Mesenchymal stem cell (in vitro differentiated cells and primary cell): ENCODE data around the gene ROPN1L.

Experiments used
- DNase-seq: peaks from one replicate; pipeline ENCODE4 v3.0.0-alpha.2; 2013
- H2AFZ ChIP-seq: one replicate; pipeline ENCODE4 v1.6.1; 2013; ENCODE audit warnings: low read depth, mild to moderate bottlenecking, control low read depth, inconsistent platforms, low read length, moderate library complexity
- H2AK5ac ChIP-seq: 2 replicates; pipeline ENCODE4 v1.6.1; 2013; ENCODE audit warnings: low read length, moderate library complexity, mild to moderate bottlenecking, inconsistent platforms; ENCODE audit not compliant: severe bottlenecking
- H2BK120ac ChIP-seq: one replicate; pipeline ENCODE4 v1.6.1; 2013; ENCODE audit warnings: low read depth, mild to moderate bottlenecking, inconsistent platforms, low read length, moderate library complexity
- H2BK12ac ChIP-seq, 2 experiments: one replicate each; pipeline ENCODE4 v1.6.1; 2013; ENCODE audit warnings: inconsistent platforms in 2 of 2, low read length in 2 of 2, mild to moderate bottlenecking in 2 of 2, moderate library complexity in 2 of 2, control low read depth in 1 of 2
- H2BK15ac ChIP-seq: one replicate; pipeline ENCODE4 v1.6.1; 2013; ENCODE audit warnings: mild to moderate bottlenecking, low read depth, inconsistent platforms; ENCODE audit not compliant: poor library complexity, severe bottlenecking
- H2BK5ac ChIP-seq: 2 replicates; pipeline ENCODE4 v1.6.1; 2013; ENCODE audit warnings: low read depth, mild to moderate bottlenecking, low read length, control low read depth, inconsistent platforms; ENCODE audit not compliant: poor library complexity, severe bottlenecking
- H3K14ac ChIP-seq, 2 experiments: one replicate each; pipeline ENCODE4 v1.6.1; 2013; ENCODE audit warnings: inconsistent platforms in 2 of 2, low read length in 2 of 2, control low read depth in 1 of 2, mild to moderate bottlenecking in 1 of 2, moderate library complexity in 1 of 2
- H3K18ac ChIP-seq, 2 experiments: one replicate each; pipeline ENCODE4 v1.6.1; 2013; ENCODE audit warnings: inconsistent platforms in 2 of 2, low read length in 2 of 2, control low read depth in 1 of 2, low read depth in 1 of 2, mild to moderate bottlenecking in 1 of 2
- H3K23ac ChIP-seq, 2 experiments: one replicate each; pipeline ENCODE4 v1.6.1; 2013; ENCODE audit warnings: inconsistent platforms in 2 of 2, low read length in 2 of 2, mild to moderate bottlenecking in 2 of 2, moderate library complexity in 2 of 2, control low read depth in 1 of 2
- H3K27ac ChIP-seq: 2 replicates; pipeline ENCODE4 v1.5.1; 2013; ENCODE audit warnings: mild to moderate bottlenecking, moderate library complexity, low read length, control low read depth, inconsistent platforms; ENCODE audit not compliant: poor library complexity, severe bottlenecking
- H3K27me3 ChIP-seq, 2 experiments: 2 replicates each; pipeline versions ENCODE4 v1.6.1 to v1.7.0; 2013; ENCODE audit warnings: low read length in 2 of 2, mild to moderate bottlenecking in 2 of 2, moderate library complexity in 2 of 2, control low read depth in 1 of 2, inconsistent platforms in 1 of 2; ENCODE audit not compliant: control insufficient read depth in 1 of 2, insufficient read depth in 1 of 2
- H3K36me3 ChIP-seq, 2 experiments: 2 replicates each; pipeline versions ENCODE4 v1.6.1 to v1.7.0; 2013; ENCODE audit warnings: low read length in 2 of 2, control low read depth in 1 of 2, inconsistent platforms in 1 of 2, low read depth in 1 of 2, mild to moderate bottlenecking in 1 of 2; ENCODE audit not compliant: insufficient read depth in 2 of 2, control insufficient read depth in 1 of 2
- H3K4ac ChIP-seq, 2 experiments: one replicate each; pipeline ENCODE4 v1.6.1; 2013; ENCODE audit warnings: inconsistent platforms in 2 of 2, low read length in 2 of 2, mild to moderate bottlenecking in 2 of 2, moderate library complexity in 2 of 2, control low read depth in 1 of 2, low read depth in 1 of 2
- H3K4me1 ChIP-seq: 2 replicates; pipeline ENCODE4 v1.6.1; 2013; ENCODE audit warnings: low read depth, low read length, control low read depth; ENCODE audit not compliant: control insufficient read depth, insufficient read depth
- H3K4me2 ChIP-seq: 2 replicates; pipeline ENCODE4 v1.6.1; 2013; ENCODE audit warnings: low read length, mild to moderate bottlenecking, inconsistent platforms; ENCODE audit not compliant: poor library complexity, severe bottlenecking
- H3K4me3 ChIP-seq, 2 experiments: 2 replicates each; pipeline versions ENCODE4 v1.5.1 to v1.7.0; 2013; ENCODE audit warnings: low read length in 2 of 2, mild to moderate bottlenecking in 2 of 2, control low read depth in 1 of 2, low read depth in 1 of 2; ENCODE audit not compliant: insufficient read depth in 1 of 2
- H3K79me1 ChIP-seq: replicated peaks from 2 replicates; pipeline ENCODE4 v1.6.1; 2013; ENCODE audit warnings: mild to moderate bottlenecking, control low read depth, low read length, inconsistent platforms; ENCODE audit not compliant: poor library complexity, severe bottlenecking
- H3K9ac ChIP-seq: 2 replicates; pipeline ENCODE4 v1.7.0; 2013; ENCODE audit warnings: mild to moderate bottlenecking, low read length, moderate library complexity
- H3K9me3 ChIP-seq: 2 replicates; pipeline ENCODE4 v1.7.0; 2013; ENCODE audit warnings: mild to moderate bottlenecking, low read length; ENCODE audit not compliant: control insufficient read depth
- H4K8ac ChIP-seq: one replicate; pipeline ENCODE4 v1.6.1; 2013; ENCODE audit warnings: inconsistent platforms, mild to moderate bottlenecking, low read length, moderate library complexity
- H4K91ac ChIP-seq: one replicate; pipeline ENCODE4 v1.6.1; 2013; ENCODE audit warnings: mild to moderate bottlenecking, low read length, inconsistent platforms
- WGBS: methylation state at CpG from one replicate; pipeline ENCODE4 v1.1.7; 2013; ENCODE audit warnings: mixed read lengths; 5-methylcytosine and 5-hydroxymethylcytosine counted together

The ROPN1L gene

GRCh38 chr5:10475931-10476676, 34.4 kb downstream of the ROPN1L start:
- H4K8ac ChIP-seq: no peak overlapping the region
- H2AK5ac ChIP-seq: no peak overlapping the region
- H2AFZ ChIP-seq: no peak overlapping the region
- no peaks in the 10 kb centered on the region for H3K9me3 ChIP-seq
- H3K27ac ChIP-seq: no peak overlapping the region
- H3K4ac ChIP-seq: no peak overlapping the region
- H2BK120ac ChIP-seq: no peak overlapping the region
- H3K9ac ChIP-seq: peak overlapping the region; percentile 36
- H3K36me3 ChIP-seq: no peaks in the 10 kb centered on the region
- no peak overlapping the region for H3K18ac ChIP-seq
- H3K23ac ChIP-seq: no peak overlapping the region
- H2BK15ac ChIP-seq: no peak overlapping the region
- H4K91ac ChIP-seq: no peak overlapping the region
- 89% methylated on average over 12 of the region's 12 CpGs for WGBS
- no peak overlapping the region for H3K4me2 ChIP-seq
- H3K27me3 ChIP-seq: no peaks in the 10 kb centered on the region
- no peak for DNase-seq
- no peaks in the 10 kb centered on the region for H3K79me1 ChIP-seq
- H3K4me3 ChIP-seq: peak overlapping the region in 1 of 2 experiments; percentile 38
- H3K4me1 ChIP-seq: peaks cover 10% of the 10 kb centered on the region
- no peak overlapping the region for H3K14ac ChIP-seq
- H2BK12ac ChIP-seq: no peak overlapping the region
- no peak overlapping the region for H2BK5ac ChIP-seq

GRCh38 chr5:10476878-10477277, 35.2 kb downstream of the ROPN1L start:
- Histone ChIP-seq H3K18ac (no peak overlapping the region), H2BK5ac (no peak overlapping the region), H3K4me2 (no peak overlapping the region), H3K4ac (no peak overlapping the region), H2BK12ac (no peak overlapping the region), H3K27ac (no peak overlapping the region), H2AFZ (no peak overlapping the region), H3K23ac (no peak overlapping the region), H4K8ac (no peak overlapping the region), H4K91ac (no peak overlapping the region), H3K4me3 (no peak overlapping the region), H3K9ac (peak overlapping the region; percentile 36), H3K4me1 (peaks cover 10% of the 10 kb centered on the region), H3K79me1 (no peaks in the 10 kb centered on the region), H3K36me3 (no peaks in the 10 kb centered on the region), H3K9me3 (no peaks in the 10 kb centered on the region), H3K14ac (no peak overlapping the region), H2BK15ac (no peak overlapping the region), H2BK120ac (no peak overlapping the region), H2AK5ac (no peak overlapping the region), H3K27me3 (no peaks in the 10 kb centered on the region)
- no peak for DNase-seq
- 98% methylated on average over 3 of the region's 3 CpGs for WGBS

GRCh38 chr5:10477943-10478342, 36.3 kb downstream of the ROPN1L start:
- no peak overlapping the region for H3K14ac ChIP-seq
- H3K23ac ChIP-seq: no peak overlapping the region
- H2BK120ac ChIP-seq: no peak overlapping the region
- H3K79me1 ChIP-seq: no peaks in the 10 kb centered on the region
- no peak overlapping the region for H2BK15ac ChIP-seq
- H3K9ac ChIP-seq: no peak overlapping the region
- no peak overlapping the region for H2BK12ac ChIP-seq
- no peak overlapping the region for H3K18ac ChIP-seq
- H3K4ac ChIP-seq: no peak overlapping the region
- no peaks in the 10 kb centered on the region for H3K9me3 ChIP-seq
- no peak overlapping the region for H2BK5ac ChIP-seq
- no peak for DNase-seq
- no peaks in the 10 kb centered on the region for H3K27me3 ChIP-seq
- H4K91ac ChIP-seq: no peak overlapping the region
- no peak overlapping the region for H3K27ac ChIP-seq
- no peak overlapping the region for H3K4me2 ChIP-seq
- peak overlapping the region; percentile 94 for H2AK5ac ChIP-seq
- 96% methylated on average over 6 of the region's 6 CpGs for WGBS
- H3K4me3 ChIP-seq: no peak overlapping the region
- no peak overlapping the region for H2AFZ ChIP-seq
- no peaks in the 10 kb centered on the region for H3K36me3 ChIP-seq
- peaks cover 10% of the 10 kb centered on the region for H3K4me1 ChIP-seq
- H4K8ac ChIP-seq: no peak overlapping the region

- Histone ChIP-seq H2AK5ac (no peak overlapping the region), H3K4me1 (peaks cover 10% of the 10 kb centered on the region), H3K14ac (no peak overlapping the region), H3K36me3 (no peaks in the 10 kb centered on the region), H3K9me3 (no peaks in the 10 kb centered on the region), H3K79me1 (no peaks in the 10 kb centered on the region), H3K23ac (no peak overlapping the region), H3K4me2 (no peak overlapping the region), H4K8ac (no peak overlapping the region), H2AFZ (no peak overlapping the region), H2BK5ac (no peak overlapping the region), H2BK15ac (no peak overlapping the region), H3K18ac (no peak overlapping the region), H3K9ac (no peak overlapping the region), H3K27ac (no peak overlapping the region), H3K4me3 (no peak overlapping the region), H3K27me3 (no peaks in the 10 kb centered on the region), H2BK120ac (no peak overlapping the region), H3K4ac (no peak overlapping the region), H4K91ac (no peak overlapping the region), H2BK12ac (no peak overlapping the region)
- 48% methylated on average over 4 of the region's 5 CpGs for WGBS
- no peak for DNase-seq
Measured at GRCh38 chr5:10478436-10478835, 36.8 kb downstream of the ROPN1L start.
